Smooth muscle cell (in vitro differentiated cells): ENCODE results near the gene MORC1. TPM values are rescaled to one million over a fixed set of nuclear protein-coding genes. Genes with fewer than 3 reads are reported as not detected.

Experiments
- DNase-seq: peaks from one replicate; lab custom pipeline; 2025; ENCODE audit not compliant: unreplicated experiment; lab: John Stamatoyannopoulos, UW
- H2AFZ ChIP-seq: fragments of 200-600 bp; sonication (generic); 2 replicates; pipeline ENCODE4 v1.6.0; 2016; ENCODE audit warnings: antibody characterized with exemption, low read depth, mild to moderate bottlenecking
- H3F3A ChIP-seq: fragments of 200-600 bp; sonication (generic); 2 replicates; pipeline ENCODE4 v1.6.0; 2017; ENCODE audit warnings: antibody characterized with exemption, low read depth
- H3K27ac ChIP-seq: fragments of 200-600 bp; sonication (generic); 2 replicates; pipeline ENCODE4 v1.5.1; 2016; ENCODE audit warnings: low read depth, mild to moderate bottlenecking
- H3K27me3 ChIP-seq: fragments of 200-600 bp; sonication (generic); 2 replicates; pipeline ENCODE4 v1.6.1; 2016; ENCODE audit warnings: low read depth, mild to moderate bottlenecking
- H3K36me3 ChIP-seq: fragments of 200-600 bp; sonication (generic); 2 replicates; pipeline ENCODE4 v1.5.1; 2016; ENCODE audit warnings: low read depth
- H3K4me1 ChIP-seq: fragments of 200-600 bp; sonication (generic); 2 replicates; pipeline ENCODE4 v1.5.1; 2016; ENCODE audit warnings: low read depth
- H3K4me2 ChIP-seq: fragments of 200-600 bp; sonication (generic); 2 replicates; pipeline ENCODE4 v1.6.0; 2016; ENCODE audit warnings: mild to moderate bottlenecking
- H3K4me3 ChIP-seq: fragments of 200-600 bp; sonication (generic); 2 replicates; pipeline ENCODE4 v1.5.1; 2016; ENCODE audit warnings: mild to moderate bottlenecking
- H3K79me2 ChIP-seq: fragments of 200-600 bp; sonication (generic); 2 replicates; pipeline ENCODE4 v1.6.0; 2016; ENCODE audit warnings: low read depth, mild to moderate bottlenecking
- H3K9ac ChIP-seq: fragments of 200-600 bp; sonication (generic); 2 replicates; pipeline ENCODE4 v1.6.0; 2016; ENCODE audit warnings: low read depth
- H3K9me3 ChIP-seq: fragments of 200-600 bp; sonication (generic); replicated peaks from 2 replicates; pipeline ENCODE4 v1.5.1; 2016; ENCODE audit warnings: low read depth
- H4K20me1 ChIP-seq: fragments of 200-600 bp; sonication (generic); 2 replicates; pipeline ENCODE4 v1.6.0; 2016; ENCODE audit warnings: low read depth
- CTCF ChIP-seq: fragments of 200-600 bp; sonication (generic); IDR thresholded peaks from 2 replicates; pipeline ENCODE4 v1.5.1; 2017; ENCODE audit warnings: borderline replicate concordance, mild to moderate bottlenecking, antibody characterized with exemption; ENCODE audit not compliant: insufficient read depth, poor library complexity, severe bottlenecking
- whole genome bisulfite sequencing: methylation state at CpG from one replicate; pipeline ENCODE4 v1.1.7; 2016; ENCODE audit warnings: low lambda C conversion rate; 5-methylcytosine and 5-hydroxymethylcytosine counted together
- polyA plus RNA-seq: library from polyadenylated mRNA; unstranded; fragments of >200 nt; fragmentation: Nextera tagmentation; extraction: Ambion mirVana; gene quantifications from 2 replicates; pipeline ENCODE4 v1.2.1, GENCODE V29; 2016
- total RNA-seq: library from RNA; depleted of rRNA; stranded (reverse); fragments of >200 nt; gene quantifications from 2 replicates; pipeline ENCODE4 v1.2.3, GENCODE V29; 2014

Gene MORC1
- total and polyA plus RNA-seq, 2 experiments from 2014 or later, result not detected

GRCh38 chr3:108951820-108952501, 166.0 kb downstream of the MORC1 start:
- Histone ChIP-seq H3K9me3 (no peaks in the 10 kb centered on the region), H4K20me1 (no peaks in the 10 kb centered on the region), H3K4me2 (no peak overlapping the region), H3K4me3 (no peak overlapping the region), H3K27me3 (no peaks in the 10 kb centered on the region), H3K9ac (no peak overlapping the region), H3K36me3 (no peaks in the 10 kb centered on the region), H3K79me2 (no peaks in the 10 kb centered on the region), H3F3A (no peaks in the 10 kb centered on the region), H3K27ac (no peak overlapping the region), H3K4me1 (no peaks in the 10 kb centered on the region), H2AFZ (no peak overlapping the region)
- no peak for TF ChIP-seq CTCF
- WGBS, result 70% methylated on average over 7 of the region's 7 CpGs
- DNase-seq, result no peak

DNA sequence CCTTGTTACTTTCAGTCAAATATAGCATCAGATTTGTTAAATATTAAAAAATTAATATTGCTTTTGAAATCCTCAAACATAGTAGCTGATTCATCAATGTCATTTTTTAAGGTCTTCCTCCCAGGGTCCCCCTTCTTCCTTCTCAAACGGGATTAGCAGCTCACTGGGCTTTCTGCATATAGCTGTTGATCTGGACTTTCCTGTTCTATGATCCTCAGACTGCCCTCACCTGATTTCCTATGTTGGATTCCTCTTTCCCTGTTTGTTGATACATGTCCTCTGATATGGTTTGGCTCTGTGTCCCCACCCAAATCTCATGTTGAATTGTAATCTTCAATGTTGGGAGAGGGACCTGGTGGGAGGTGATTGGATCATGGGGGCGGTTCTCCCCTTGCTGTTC, 170.1 kb downstream of the MORC1 start:
- Histone ChIP-seq H3K27ac (no peak overlapping the region), H3K36me3 (no peaks in the 10 kb centered on the region), H3K4me2 (no peak overlapping the region), H3K79me2 (no peaks in the 10 kb centered on the region), H3F3A (no peaks in the 10 kb centered on the region), H3K27me3 (no peaks in the 10 kb centered on the region), H3K9me3 (no peaks in the 10 kb centered on the region), H3K9ac (no peak overlapping the region), H3K4me3 (no peak overlapping the region), H4K20me1 (no peaks in the 10 kb centered on the region), H2AFZ (no peak overlapping the region), H3K4me1 (no peaks in the 10 kb centered on the region)
- no peak for DNase-seq
- no peak for TF ChIP-seq CTCF
- WGBS, result 86% methylated on average over 2 of the region's 2 CpGs

DNA sequence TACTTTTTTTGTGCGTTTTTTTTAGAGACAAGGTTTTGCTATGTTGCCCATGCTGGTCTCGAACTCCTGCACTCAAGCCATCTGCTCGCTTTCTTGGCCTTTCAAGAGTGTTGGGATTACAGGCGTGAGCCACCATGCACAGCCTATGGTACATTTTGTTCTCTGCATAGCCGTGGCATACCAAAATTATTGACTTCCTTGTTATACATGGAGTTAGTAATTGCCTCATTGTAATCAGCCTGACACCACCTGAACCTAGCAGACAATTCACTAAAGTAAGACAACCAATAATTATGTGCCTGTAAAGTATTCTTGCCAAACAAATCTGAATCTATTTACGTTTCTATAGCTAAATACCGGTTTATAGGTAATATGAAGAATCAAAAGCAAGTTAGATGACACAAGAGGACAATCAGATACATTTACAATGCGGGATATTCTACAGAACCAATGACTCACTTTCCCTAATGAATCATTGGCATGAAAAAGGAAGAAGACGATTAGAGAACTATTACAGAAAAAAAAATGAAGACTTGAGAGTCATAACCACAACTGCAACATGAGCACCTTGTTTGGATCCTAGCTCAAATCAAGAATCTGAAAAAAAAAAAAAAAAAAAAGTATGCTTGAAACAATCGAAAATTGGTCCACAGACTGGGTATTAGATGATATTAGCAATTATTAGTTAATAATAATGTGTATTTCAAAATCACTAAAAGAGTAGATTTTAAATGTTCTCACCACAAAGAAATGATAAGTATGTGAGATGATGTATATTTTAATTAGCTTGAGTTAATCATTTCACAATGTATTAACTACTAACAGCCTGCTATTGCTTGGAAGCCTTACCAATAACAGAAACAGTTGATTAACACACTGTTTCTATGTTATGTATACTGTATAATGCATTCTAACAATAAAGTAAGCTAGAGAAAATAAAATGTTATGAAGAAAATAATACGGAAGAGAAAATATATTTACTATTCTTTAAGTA, 171.3 kb downstream of the MORC1 start:
- no peak for DNase-seq
- Histone ChIP-seq H3K36me3 (no peaks in the 10 kb centered on the region), H3K9ac (no peak overlapping the region), H2AFZ (no peak overlapping the region), H4K20me1 (no peaks in the 10 kb centered on the region), H3K27me3 (no peaks in the 10 kb centered on the region), H3K4me3 (no peak overlapping the region), H3K4me2 (peak overlapping the region; percentile 10), H3K9me3 (no peaks in the 10 kb centered on the region), H3F3A (no peaks in the 10 kb centered on the region), H3K4me1 (no peaks in the 10 kb centered on the region), H3K79me2 (no peaks in the 10 kb centered on the region), H3K27ac (peak overlapping the region; percentile 3)
- TF ChIP-seq CTCF, result no peak
- 73% methylated on average over 11 of the region's 11 CpGs for WGBS
